ENCODE measurements around the gene RBCK1.

RBCK1 gene

GRCh38 chr20:419556-420165, 11.6 kb downstream of the RBCK1 start:
- peaks cover 0 to 71% (median 59%) of the 10 kb centered on the region in 4 experiments for H3K36me3 ChIP-seq (ENCODE audit: control insufficient read depth in 4 of 4, insufficient read depth in 4 of 4, low read length in 3 of 4)
- no peak overlapping the region for H3K4me3 ChIP-seq (ENCODE audit: control insufficient read depth in 1 of 7, extremely low read depth in 1 of 7, insufficient read depth in 4 of 7, low read depth in 2 of 7, low read length in 6 of 7)
- POLR2A ChIA-PET, result no interaction called here
- no peak for DNase-seq
- H3K27me3 ChIP-seq (replicated peaks in 2 of 5; ENCODE audit: control insufficient read depth in 4 of 5, insufficient read depth in 5 of 5, low read length in 4 of 5), result no peaks in the 10 kb centered on the region
- H3K27ac ChIP-seq (ENCODE audit: insufficient read depth in 1 of 2, low read depth in 1 of 2, low read length in 2 of 2, poor library complexity in 1 of 2, severe bottlenecking in 2 of 2), result no peak overlapping the region
- H3K9me3 ChIP-seq (ENCODE audit: control extremely low read depth in 1 of 5, control insufficient read depth in 4 of 5, insufficient read depth in 2 of 5, low read depth in 1 of 5, low read length in 4 of 5), result no peaks in the 10 kb centered on the region
- peaks cover 0 to 2% (median 0%) of the 10 kb centered on the region in 4 experiments for H3K4me1 ChIP-seq (ENCODE audit: control extremely low read depth in 1 of 4, control insufficient read depth in 4 of 4, insufficient read depth in 4 of 4, low read length in 3 of 4)
- WGBS (ENCODE audit: insufficient coverage), result 95% methylated on average over 31 of the region's 32 CpGs
- CTCF ChIA-PET, result no interaction called here

GRCh38 chr20:420166-420620, 12.1 kb downstream of the RBCK1 start:
- H3K4me1 ChIP-seq (ENCODE audit: control extremely low read depth in 1 of 4, control insufficient read depth in 4 of 4, insufficient read depth in 4 of 4, low read length in 3 of 4), result peaks cover 0 to 2% (median 0%) of the 10 kb centered on the region in 4 experiments
- H3K27me3 ChIP-seq (replicated peaks in 2 of 5; ENCODE audit: control insufficient read depth in 4 of 5, insufficient read depth in 5 of 5, low read length in 4 of 5), result no peaks in the 10 kb centered on the region
- H3K4me3 ChIP-seq (ENCODE audit: control insufficient read depth in 1 of 7, extremely low read depth in 1 of 7, insufficient read depth in 4 of 7, low read depth in 2 of 7, low read length in 6 of 7), result no peak overlapping the region
- WGBS (ENCODE audit: insufficient coverage), result over 99% methylated on average over 15 of the region's 20 CpGs
- CTCF ChIA-PET, result no interaction called here
- peaks cover 0 to 71% (median 60%) of the 10 kb centered on the region in 4 experiments for H3K36me3 ChIP-seq (ENCODE audit: control insufficient read depth in 4 of 4, insufficient read depth in 4 of 4, low read length in 3 of 4)
- POLR2A ChIA-PET, result no interaction called here
- H3K27ac ChIP-seq (ENCODE audit: insufficient read depth in 1 of 2, low read depth in 1 of 2, low read length in 2 of 2, poor library complexity in 1 of 2, severe bottlenecking in 2 of 2), result no peak overlapping the region
- no peak for DNase-seq
- H3K9me3 ChIP-seq (ENCODE audit: control extremely low read depth in 1 of 5, control insufficient read depth in 4 of 5, insufficient read depth in 2 of 5, low read depth in 1 of 5, low read length in 4 of 5), result no peaks in the 10 kb centered on the region

GRCh38 chr20:420721-421574, 12.8 kb downstream of the RBCK1 start:
- Histone ChIP-seq H3K9me3 (ENCODE audit: control extremely low read depth in 1 of 5, control insufficient read depth in 4 of 5, insufficient read depth in 2 of 5, low read depth in 1 of 5, low read length in 4 of 5) (no peaks in the 10 kb centered on the region), H3K36me3 (ENCODE audit: control insufficient read depth in 4 of 4, insufficient read depth in 4 of 4, low read length in 3 of 4) (peaks cover 0 to 67% (median 56%) of the 10 kb centered on the region in 4 experiments), H3K4me1 (ENCODE audit: control extremely low read depth in 1 of 4, control insufficient read depth in 4 of 4, insufficient read depth in 4 of 4, low read length in 3 of 4) (peaks cover 0 to 2% (median 0%) of the 10 kb centered on the region in 4 experiments), H3K27me3 (replicated peaks in 2 of 5; ENCODE audit: control insufficient read depth in 4 of 5, insufficient read depth in 5 of 5, low read length in 4 of 5) (no peaks in the 10 kb centered on the region), H3K4me3 (ENCODE audit: control insufficient read depth in 1 of 7, extremely low read depth in 1 of 7, insufficient read depth in 4 of 7, low read depth in 2 of 7, low read length in 6 of 7) (no peak overlapping the region), H3K27ac (ENCODE audit: insufficient read depth in 1 of 2, low read depth in 1 of 2, low read length in 2 of 2, poor library complexity in 1 of 2, severe bottlenecking in 2 of 2) (no peak overlapping the region)
- POLR2A ChIA-PET, result no interaction called here
- CTCF ChIA-PET, result interaction anchor here (0.8 kb wide), 1 partner anchor 8 kb away, joined by 3 read pairs; no protein-coding TSS in a partner anchor
- no peak for DNase-seq
- 99% methylated on average over 37 of the region's 49 CpGs for WGBS (ENCODE audit: insufficient coverage)

GRCh38 chr20:421685-422250, 13.7 kb downstream of the RBCK1 start:
- WGBS (ENCODE audit: insufficient coverage), result 100% methylated on average over 4 of the region's 8 CpGs
- H3K4me1 ChIP-seq (ENCODE audit: control extremely low read depth in 1 of 4, control insufficient read depth in 4 of 4, insufficient read depth in 4 of 4, low read length in 3 of 4), result peaks cover 0 to 2% (median 0%) of the 10 kb centered on the region in 4 experiments
- peaks cover 0 to 66% (median 53%) of the 10 kb centered on the region in 4 experiments for H3K36me3 ChIP-seq (ENCODE audit: control insufficient read depth in 4 of 4, insufficient read depth in 4 of 4, low read length in 3 of 4)
- H3K27ac ChIP-seq (ENCODE audit: insufficient read depth in 1 of 2, low read depth in 1 of 2, low read length in 2 of 2, poor library complexity in 1 of 2, severe bottlenecking in 2 of 2), result no peak overlapping the region
- H3K27me3 ChIP-seq (replicated peaks in 2 of 5; ENCODE audit: control insufficient read depth in 4 of 5, insufficient read depth in 5 of 5, low read length in 4 of 5), result no peaks in the 10 kb centered on the region
- no peaks in the 10 kb centered on the region for H3K9me3 ChIP-seq (ENCODE audit: control extremely low read depth in 1 of 5, control insufficient read depth in 4 of 5, insufficient read depth in 2 of 5, low read depth in 1 of 5, low read length in 4 of 5)
- ChIA-PET POLR2A (no interaction called here), CTCF (interaction anchor here (0.8 to 1.4 kb wide), 2 partner anchors 9 to 10 kb away, joined by 3 to 4 read pairs; no protein-coding TSS in a partner anchor)
- H3K4me3 ChIP-seq (ENCODE audit: control insufficient read depth in 1 of 7, extremely low read depth in 1 of 7, insufficient read depth in 4 of 7, low read depth in 2 of 7, low read length in 6 of 7), result no peak overlapping the region
- no peak for DNase-seq

GRCh38 chr20:426566-426965, 18.5 kb downstream of the RBCK1 start:
- no peak for DNase-seq
- Histone ChIP-seq H3K27ac (ENCODE audit: insufficient read depth in 1 of 2, low read depth in 1 of 2, low read length in 2 of 2, poor library complexity in 1 of 2, severe bottlenecking in 2 of 2) (no peak overlapping the region), H3K4me1 (ENCODE audit: control extremely low read depth in 1 of 4, control insufficient read depth in 4 of 4, insufficient read depth in 4 of 4, low read length in 3 of 4) (peaks cover 0 to 2% (median 0%) of the 10 kb centered on the region in 4 experiments), H3K36me3 (ENCODE audit: control insufficient read depth in 4 of 4, insufficient read depth in 4 of 4, low read length in 3 of 4) (peaks cover 14 to 71% (median 55%) of the 10 kb centered on the region in 4 experiments), H3K4me3 (ENCODE audit: control insufficient read depth in 1 of 7, extremely low read depth in 1 of 7, insufficient read depth in 4 of 7, low read depth in 2 of 7, low read length in 6 of 7) (no peak overlapping the region), H3K27me3 (replicated peaks in 2 of 5; ENCODE audit: control insufficient read depth in 4 of 5, insufficient read depth in 5 of 5, low read length in 4 of 5) (no peaks in the 10 kb centered on the region), H3K9me3 (ENCODE audit: control extremely low read depth in 1 of 5, control insufficient read depth in 4 of 5, insufficient read depth in 2 of 5, low read depth in 1 of 5, low read length in 4 of 5) (no peaks in the 10 kb centered on the region)
- 100% methylated on average over 1 of the region's 2 CpGs for WGBS (ENCODE audit: insufficient coverage)
- POLR2A ChIA-PET, result no interaction called here
- CTCF ChIA-PET, result interaction anchor here (1.7 kb wide), 1 partner anchor 51 kb away, joined by 11 read pairs; no protein-coding TSS in a partner anchor

GRCh38 chr20:427401-427800, 19.3 kb downstream of the RBCK1 start:
- H3K36me3 ChIP-seq (ENCODE audit: control insufficient read depth in 4 of 4, insufficient read depth in 4 of 4, low read length in 3 of 4), result peaks cover 14 to 71% (median 54%) of the 10 kb centered on the region in 4 experiments
- DNase-seq, result no peak
- ChIA-PET CTCF (interaction anchor here (1.2 to 1.7 kb wide), 4 partner anchors 20 to 65 kb away, joined by 3 to 11 read pairs (median 4); partner anchors contain the start of gene TRIB3), POLR2A (no interaction called here)
- H3K4me3 ChIP-seq (ENCODE audit: control insufficient read depth in 1 of 7, extremely low read depth in 1 of 7, insufficient read depth in 4 of 7, low read depth in 2 of 7, low read length in 6 of 7), result no peak overlapping the region
- H3K4me1 ChIP-seq (ENCODE audit: control extremely low read depth in 1 of 4, control insufficient read depth in 4 of 4, insufficient read depth in 4 of 4, low read length in 3 of 4), result peaks cover 0 to 2% (median 0%) of the 10 kb centered on the region in 4 experiments
- H3K27ac ChIP-seq (ENCODE audit: insufficient read depth in 1 of 2, low read depth in 1 of 2, low read length in 2 of 2, poor library complexity in 1 of 2, severe bottlenecking in 2 of 2), result no peak overlapping the region
- H3K27me3 ChIP-seq (replicated peaks in 2 of 5; ENCODE audit: control insufficient read depth in 4 of 5, insufficient read depth in 5 of 5, low read length in 4 of 5), result no peaks in the 10 kb centered on the region
- WGBS (ENCODE audit: insufficient coverage), result 96% methylated on average over 3 of the region's 4 CpGs
- H3K9me3 ChIP-seq (ENCODE audit: control extremely low read depth in 1 of 5, control insufficient read depth in 4 of 5, insufficient read depth in 2 of 5, low read depth in 1 of 5, low read length in 4 of 5), result no peaks in the 10 kb centered on the region
